ENCODE results near the gene HSPA8.
"Not testable (repeated sequence)": the region's sequence is repeated elsewhere in the genome, so short reads cannot be mapped to it uniquely, and the experiment has no call there.

The HSPA8 gene

DNA sequence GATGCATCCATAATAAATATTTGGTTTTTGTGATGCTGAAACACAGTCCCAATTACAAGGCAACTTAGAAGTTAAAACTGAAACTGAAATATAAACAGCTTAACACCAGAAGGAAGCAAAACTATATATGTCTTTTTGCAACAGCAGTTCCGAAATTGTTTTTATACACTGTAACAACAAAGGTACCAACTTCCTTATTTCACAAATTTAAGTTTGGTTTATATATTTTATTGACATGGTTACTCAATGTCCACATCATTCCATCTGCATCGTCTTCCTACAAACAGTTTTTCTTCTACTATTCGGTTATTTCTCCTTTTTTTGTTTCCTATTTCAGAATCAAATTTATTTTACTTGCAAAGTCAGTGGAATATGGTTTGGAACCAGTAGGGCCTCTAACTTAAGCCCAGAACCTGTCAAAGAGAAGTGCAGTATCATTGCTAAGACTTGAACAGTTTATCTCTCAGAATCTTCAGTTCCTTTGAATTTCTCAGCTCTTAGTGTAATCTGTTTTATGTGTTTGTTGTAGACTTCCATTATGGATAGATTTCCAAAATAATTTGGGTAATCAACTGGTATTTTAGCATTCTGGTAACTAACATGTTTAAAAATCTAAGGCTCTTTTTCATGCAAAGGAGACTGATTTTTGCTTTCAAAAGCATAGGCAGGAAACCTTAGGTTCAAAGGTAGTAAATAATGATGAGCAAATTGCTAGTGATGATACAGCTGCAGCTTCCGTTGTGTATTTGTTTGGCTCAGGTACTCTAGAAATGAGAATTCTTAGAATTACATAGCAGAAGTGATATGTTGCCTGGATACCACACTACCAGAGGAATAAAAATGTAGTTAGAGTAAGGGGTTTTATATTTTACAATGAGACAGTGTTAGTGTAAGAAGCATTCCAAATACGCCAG, 8.2 kb upstream of the HSPA8 start:
- no peak for DNase-seq

DNA sequence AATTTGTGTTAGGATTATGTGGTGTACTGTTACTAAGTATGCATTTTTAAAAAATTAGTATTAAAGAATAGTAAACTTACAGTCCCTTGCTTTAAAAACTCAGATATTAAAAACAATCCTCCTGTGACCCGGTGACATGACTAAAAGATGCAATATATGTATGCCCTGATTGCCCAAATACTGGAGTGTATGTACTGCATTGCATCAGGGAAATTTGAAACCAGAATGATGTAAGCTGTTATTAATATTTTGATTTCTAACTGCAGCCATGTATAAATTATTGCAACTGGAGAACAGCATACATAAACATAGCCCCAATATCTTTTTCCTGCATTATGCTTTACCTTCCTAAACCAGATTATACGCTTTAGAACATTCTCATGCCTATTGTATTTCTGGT, 3.7 kb upstream of the HSPA8 start:
- DNase-seq: no peak

DNA sequence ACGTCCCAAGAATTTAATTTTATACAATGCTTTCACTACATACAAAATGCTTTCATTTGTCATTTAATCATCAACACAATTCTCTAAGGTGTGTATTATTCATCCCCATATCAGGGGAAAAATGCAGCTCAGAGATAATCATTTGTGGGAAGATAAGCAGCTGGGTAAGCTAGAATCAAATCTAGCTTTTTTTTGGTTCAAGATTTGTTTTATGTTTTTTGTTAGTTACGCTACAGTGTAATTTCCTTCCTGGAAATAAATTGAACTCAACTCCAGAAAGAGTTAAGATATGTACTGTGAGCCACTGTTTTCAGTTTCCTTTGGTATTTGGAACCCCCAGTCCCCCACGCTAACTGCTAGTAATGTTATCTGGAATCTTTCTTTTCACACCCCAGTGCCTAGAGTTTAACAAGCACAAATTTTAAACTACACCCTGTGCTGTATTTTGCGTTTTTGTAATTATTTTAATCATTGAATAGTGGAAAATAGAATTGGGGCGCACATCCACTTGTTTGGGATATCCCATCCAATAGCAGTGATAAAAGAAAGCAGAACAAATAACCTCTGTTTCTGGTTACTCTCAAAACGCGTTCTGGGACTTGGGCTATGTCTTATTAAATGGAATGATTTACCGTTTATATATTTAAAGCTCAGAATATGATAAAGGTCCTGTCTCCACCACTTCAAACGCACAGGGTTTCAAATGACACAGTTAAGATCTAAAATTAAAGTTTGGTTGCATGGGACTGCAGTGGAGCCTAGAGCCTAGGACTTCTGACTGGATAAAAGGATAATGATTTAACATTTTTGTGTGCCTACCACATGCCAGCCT, 2.1 kb upstream of the HSPA8 start:
- DNase-seq: no peak

DNA sequence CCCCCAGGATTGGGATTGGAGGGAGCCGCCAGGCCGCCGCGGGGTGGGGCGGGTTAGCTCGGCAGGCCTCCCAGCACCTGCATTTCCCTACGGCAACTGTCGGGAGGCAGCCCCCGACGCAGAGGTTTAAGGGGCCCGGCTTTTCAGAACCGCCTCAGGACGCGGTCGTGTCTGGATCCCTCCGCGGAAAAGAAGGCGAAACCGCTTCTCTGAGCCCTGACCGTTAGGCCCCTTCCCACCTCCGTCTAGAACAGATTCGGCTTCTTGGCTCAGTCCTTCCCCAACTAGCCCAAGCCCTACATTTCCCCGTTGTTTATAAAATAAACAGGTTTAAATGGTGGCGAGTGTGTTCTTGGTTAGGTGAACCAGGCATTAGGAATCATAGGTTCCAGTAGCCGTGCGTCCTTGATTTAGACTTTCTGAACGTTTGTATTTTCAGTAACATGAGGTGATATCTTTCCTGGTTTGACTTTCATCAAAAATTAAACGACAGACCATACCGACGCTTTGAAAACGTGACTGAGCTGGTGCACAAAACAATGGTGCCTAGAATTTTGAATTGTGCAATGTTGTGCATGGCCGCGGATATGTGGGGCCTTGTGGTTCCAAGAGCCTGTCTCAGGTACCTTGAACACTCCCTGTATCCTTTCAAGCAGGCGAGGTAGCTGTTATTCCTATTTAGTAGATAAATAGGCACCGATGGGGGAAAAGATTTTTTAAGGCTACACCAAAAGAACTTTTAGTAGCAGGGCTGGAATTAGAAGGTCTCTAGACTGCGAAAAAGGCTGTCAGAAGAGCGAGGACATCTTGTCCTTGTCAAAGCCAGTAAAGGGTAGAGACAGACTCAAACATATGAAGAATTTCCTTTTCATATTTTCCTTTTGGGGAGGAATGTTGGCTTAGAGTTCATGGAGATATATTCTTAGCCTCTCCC, 1.2 kb upstream of the HSPA8 start:
- DNase-seq: peak; percentile 27

DNA sequence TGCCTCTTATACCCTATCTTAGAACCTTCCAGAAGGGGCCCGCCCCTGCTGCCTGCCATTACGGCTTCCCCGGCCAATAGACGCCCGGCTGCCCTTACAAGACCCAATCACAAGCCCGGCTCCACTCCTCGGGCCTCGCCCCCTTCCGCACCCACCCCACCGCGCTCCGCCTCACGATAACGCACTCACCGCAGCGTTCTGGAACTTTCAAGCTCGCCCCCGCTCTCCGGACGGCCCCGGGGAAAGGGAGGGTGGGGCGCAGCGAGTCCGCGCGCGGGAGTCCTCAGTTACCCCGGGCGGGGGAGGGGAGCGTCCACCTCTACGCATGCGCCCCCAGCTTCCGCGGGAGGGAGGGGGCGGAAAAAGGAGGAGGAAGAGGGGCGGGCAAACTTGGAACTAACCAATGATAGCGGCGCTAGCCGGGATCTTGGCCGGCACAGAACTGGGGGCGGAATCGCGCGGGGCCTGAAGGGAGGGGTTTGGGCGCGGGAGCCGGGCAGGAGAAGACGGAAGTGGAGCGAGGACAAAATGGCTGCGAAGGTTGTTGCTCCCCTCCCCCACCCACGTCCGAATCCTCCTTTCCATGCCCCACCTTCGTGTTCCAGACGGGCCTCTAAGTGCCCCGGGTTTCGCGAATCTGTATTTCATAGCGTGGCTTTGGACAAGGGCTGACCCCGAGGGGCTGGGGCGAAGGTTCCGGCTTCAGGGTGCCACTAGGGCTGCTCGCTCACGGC, 389 bp upstream of the HSPA8 start:
- peak; percentile 99 for DNase-seq

DNA sequence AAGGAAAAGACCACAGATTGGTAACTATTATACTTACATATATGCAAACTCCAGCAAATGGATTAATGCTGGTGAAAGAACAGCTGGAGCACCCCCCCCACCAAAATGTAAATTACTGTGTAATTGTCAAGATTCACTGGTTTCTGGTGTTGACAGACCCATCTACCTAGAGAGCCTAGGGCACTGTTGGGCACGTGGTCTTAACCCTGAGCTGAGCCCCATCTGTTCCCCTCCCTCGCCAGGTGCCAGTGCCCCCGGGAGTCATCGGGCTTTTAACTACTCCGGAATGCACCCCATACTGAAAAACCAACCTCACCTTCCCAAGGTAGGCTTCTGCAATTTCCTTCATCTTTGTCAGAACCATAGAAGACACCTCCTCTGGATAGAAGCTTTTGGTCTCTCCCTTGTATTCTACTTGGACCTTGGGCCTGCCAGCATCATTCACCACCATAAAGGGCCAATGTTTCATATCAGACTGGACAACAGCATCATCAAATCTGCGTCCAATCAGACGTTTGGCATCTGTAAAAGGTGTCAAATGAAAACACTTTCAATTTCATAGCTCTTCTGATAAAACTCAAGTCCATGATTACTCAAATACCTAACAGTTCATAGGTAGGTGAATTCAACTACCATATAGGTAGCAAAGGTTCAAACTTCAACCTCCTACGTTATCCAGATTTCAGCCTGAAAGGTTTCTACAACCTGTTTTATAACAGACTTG, 1.5 kb downstream of the HSPA8 start:
- no peak for DNase-seq

DNA sequence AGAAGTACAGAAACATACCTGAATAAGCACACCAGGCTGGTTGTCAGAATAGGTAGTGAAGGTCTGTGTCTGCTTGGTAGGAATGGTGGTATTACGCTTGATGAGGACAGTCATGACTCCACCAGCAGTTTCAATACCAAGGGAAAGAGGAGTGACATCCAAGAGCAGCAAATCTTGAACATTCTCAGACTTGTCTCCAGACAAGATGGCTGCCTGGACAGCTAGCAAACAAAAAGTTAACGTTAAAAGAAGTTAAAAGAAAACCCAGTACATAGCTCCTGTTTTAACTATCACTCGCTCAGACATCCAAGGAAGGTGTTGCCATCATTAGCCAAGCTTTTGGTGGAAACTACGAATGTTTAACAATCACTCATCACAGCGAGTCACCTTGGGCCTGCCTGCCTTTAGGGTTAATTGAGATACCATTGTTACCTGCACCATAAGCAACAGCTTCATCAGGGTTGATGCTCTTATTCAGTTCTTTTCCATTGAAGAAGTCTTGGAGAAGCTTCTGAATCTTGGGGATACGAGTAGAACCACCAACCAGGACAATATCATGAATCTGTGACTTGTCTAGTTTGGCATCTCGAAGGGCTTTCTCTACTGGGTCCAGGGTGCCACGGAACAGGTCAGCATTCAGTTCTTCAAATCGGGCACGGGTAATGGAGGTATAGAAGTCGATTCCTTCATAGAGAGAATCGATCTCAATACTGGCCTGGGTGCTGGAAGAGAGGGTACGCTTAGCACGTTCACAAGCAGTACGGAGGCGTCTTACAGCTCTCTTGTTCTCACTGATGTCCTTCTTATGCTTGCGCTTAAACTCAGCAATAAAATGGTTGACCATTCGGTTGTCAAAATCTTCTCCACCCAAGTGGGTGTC, 2.7 kb downstream of the HSPA8 start:
- DNase-seq: not testable (repeated sequence)

DNA sequence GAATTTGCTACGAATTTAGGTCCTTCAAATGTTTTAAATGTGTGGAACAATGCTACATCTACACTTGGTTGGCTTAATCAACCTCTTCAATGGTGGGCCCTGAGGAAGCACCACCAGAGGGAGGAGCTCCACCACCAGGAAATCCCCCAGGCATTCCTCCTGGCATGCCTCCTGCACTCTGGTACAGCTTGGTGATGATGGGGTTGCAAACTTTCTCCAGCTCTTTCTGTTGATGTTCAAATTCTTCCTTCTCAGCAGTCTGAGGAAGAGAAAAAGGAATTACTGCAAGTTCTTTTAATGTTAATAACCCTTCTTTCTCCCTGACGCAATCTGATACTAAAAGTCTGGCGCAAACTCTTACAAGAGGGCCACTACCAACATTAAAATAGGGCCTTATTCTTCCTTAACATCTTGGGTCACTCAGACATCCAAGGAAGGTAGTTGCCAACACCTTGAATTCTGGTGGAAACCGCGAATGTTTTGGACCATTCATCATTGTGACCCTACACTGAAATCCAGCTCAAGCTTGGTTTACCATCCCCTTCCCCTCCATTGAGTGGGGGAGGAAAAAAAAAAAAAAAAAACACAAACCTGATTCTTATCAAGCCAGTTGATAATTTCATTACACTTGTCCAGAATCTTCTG, 4.2 kb downstream of the HSPA8 start:
- no peak for DNase-seq

DNA sequence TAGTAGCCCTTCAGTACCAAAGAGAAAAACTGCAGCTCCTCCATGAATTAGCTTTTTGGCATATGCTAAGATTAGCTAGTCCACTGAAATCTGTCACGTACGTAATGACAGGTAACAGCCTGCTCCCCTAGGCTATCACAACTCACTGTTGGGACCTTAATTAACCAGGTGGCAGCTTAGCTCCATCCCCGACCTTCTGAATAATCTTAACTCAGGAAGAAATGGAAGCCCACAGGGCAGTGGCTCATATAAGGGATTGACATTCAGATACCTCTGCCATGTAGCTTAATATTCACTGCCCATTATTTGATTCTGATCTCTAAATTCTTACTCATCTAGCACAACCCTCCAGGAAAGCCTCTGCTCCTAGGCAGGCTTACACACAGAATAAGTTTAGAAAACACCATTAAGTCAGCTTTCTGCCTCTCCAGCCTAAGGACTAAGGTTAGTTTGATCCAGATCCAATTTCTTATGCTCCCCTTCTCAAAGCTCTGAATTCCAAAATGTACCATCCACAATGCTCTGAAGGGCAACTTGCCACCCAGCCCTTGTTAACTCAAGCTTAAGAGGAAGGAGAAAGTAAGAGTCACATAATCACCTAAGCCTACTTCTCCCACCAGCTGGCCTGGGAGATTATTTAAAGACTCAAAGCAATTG, 5.0 kb downstream of the HSPA8 start:
- no peak for DNase-seq

DNA sequence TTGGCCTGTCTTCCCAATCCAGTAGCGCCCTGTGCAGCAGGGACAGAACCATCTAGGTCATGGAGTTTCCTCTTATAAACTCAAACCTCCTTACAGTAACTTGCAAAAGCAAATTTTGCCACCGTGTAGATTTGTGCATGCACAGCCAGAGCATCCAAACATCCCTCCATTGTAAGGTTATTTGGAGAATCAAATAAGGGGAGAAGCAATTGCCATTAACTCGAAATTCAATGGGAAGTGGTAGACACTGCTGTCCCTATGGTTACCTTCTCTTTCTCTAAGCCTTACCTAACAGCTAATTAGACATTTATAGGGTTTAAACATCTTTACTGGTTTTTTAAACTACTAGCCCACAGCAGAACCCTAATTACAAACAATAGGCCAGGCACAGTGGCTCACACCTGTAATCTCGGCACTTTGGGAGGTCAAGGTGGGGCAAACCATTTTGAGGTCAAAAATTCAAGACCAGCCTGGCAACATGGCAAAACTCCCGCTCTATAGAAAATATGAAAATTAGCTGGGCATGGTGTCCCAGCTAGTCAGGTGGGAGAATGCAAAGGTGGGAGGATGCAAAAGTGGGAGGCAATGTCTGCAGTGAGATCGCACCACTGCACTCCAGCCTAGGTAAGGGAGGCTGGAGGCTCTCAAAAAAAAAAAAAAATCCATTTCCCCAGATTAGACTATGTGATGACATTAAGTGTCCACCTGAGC, 6.6 kb downstream of the HSPA8 start:
- peak; percentile 18 for DNase-seq

DNA sequence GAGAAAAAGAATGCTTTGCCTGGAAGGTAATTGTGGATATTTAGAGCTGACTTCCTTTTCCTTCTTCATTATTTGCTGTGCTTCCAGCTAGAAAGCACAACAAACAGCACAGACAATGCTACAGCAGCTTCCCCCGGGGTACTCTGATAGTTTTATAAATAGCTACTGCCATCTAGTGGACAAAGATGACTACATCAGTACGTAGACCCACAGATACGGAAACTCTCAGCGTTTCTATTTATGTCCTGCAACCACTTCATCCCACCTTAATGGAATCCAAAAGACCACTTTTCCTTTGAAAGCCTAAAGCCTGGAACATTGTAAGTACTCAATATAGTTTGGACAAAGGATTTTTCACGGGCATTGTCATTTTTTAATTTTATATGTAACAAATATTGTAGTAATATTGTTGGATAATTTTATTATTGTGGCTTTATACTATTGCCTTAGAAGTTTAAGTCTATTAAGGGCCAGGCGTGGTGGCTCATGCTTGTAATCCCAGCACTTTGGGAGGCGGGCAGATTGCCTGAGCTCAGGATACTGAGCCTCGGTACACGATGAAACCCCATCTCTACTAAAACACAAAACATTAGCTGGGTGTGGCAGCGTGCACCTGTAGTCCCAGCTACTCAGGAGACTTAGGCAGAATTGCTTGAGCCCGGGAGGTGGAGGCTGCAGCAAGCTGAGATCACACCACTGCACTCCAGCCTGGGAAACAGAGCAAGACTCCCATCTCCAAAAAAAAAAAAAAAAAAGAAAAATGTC, 7.5 kb downstream of the HSPA8 start:
- peak; percentile 72 for DNase-seq

DNA sequence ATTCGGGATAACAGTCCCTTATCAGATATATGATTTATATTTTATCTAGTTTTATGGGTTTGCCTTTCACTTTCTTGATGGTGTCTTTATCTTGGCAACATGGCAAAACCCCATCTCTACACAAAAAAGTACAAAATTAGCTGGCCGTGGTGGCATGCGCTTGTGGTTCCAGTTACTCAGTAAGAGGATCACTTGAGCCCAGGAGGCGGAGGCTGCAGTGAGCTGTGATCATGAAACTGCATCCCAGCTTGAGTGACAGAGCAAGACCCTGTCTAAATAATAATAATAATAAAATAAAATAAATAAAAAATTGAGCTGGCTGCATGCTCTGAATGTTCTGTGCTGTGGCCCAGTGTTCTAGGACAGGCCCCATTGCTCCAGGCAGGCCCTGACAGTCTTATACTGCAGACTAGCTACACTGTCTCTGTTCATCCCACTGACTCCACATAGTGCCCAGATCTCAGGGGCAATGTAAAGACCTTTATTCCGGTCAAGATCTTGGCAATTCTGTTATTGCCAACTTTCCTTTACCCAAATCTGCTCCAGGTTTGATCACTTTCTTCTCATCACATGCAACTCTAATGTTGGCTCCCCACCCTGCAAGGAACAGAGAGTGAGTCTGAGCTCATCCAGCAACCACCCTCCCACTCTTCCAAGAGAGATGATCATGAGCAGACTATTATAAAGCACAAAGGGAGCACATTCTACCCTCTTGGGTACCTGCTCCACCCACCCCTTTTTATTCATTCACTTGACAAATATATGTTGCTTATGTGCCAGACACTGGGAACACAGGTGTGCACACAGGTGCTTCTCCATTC, 8.8 kb downstream of the HSPA8 start:
- no peak for DNase-seq

DNA sequence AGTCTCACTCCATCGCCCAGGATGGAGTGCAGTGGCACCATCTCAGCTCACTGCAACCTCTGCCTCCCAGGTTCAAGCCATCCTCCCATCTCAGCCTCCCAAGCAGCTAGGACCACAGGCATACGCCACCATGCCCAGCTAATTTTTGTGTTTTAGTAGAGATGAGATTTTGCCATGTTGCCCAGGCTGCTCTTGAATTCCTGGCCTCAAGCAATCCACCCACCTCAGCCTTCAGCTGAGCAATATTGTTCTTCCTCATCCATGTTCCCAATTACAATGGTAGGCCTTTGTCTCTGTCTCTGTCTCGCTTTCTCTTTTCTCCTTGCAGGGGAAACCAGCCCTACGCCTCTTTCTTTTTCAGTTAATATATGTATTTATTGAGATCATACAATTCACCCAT, 10.3 kb downstream of the HSPA8 start:
- no peak for DNase-seq

DNA sequence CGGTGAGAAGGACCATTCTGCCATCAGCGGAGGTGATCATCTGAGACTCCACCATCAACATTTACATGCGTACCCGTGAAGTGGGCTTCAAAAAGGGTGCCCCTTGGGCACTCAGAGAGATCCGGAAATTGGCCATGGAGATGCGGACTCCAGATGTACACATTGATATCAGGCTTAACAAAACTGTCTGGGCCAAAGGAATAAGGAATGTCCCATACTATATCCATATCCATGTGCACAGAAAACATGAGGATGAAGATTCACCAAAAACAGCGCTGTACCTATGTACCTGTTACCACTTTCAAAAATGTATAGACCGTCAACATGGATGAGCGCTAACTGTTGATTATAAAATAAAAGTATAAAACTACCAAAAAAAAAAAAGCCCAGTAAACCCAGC, 10.8 kb downstream of the HSPA8 start:
- DNase-seq: no peak

DNA sequence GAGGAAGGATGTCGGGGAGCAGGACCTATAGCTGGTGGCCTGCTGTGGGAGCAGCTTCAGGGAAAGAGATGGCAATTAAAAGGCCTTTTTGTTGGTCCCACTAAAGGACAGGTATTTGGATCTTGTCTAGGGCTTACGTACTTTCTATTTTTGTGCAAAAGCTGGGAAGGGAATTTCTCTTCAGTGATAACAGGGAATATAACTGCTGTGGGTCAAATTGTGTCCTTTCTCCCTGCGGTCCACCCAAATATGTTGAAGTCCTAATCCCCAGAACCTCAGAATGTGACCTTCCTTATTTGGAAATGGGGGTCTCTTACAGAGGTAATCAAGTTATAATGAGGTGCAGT, 14.0 kb downstream of the HSPA8 start:
- no peak for DNase-seq

DNA sequence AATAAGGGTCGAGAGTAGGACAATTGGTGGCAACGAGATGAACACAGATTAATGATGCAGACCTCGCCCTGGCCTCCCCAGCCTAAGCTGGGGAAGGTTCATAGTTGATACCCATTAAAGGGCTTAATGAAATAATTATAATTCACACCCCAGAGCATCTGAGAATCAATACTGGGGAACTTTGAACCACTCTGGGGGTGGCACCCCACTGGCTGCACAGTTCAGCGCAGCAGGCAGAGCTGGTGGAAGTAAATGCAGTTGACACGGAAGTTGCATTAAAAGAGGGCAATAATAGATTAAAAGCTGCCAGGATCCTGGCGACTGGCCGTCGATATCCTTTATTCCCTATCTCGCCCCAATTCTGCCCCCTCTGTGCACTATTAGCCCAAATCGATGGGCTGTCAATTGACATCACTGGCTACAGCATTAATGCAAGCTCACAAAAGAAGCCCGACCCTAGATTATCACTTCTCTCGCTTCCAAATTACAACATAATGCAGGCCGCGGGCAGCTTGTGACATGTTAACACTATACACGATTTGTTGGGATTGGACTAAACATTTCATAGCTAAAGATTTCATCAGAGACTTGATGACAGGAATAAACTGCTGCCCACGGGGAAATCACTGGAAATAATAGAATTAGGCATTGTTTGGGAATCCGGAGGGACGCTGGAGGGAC, 14.5 kb downstream of the HSPA8 start:
- DNase-seq: no peak
